Measurements from ENCODE around the gene ATP5F1B. TPM values are rescaled to one million over a fixed set of nuclear protein-coding genes. Genes with fewer than 3 reads are reported as not detected.

The ATP5F1B gene
- total and polyA plus RNA-seq, 9 of the 15 experiments (the other 6 are each of a cell fraction or from before 2014, with no cell fraction given), result 908 to 3,125 (median 1,482) TPM

- TF ChIP-seq ZNF740 (CRISPR knock-in tag; IDR thresholded peaks at IDR 0.05), result 0 out of 2 replicates have a peak, but pooled peaks have one; percentile 26
- TF ChIP-seq ZNF740 (tag; IDR thresholded peaks at IDR 0.05), result 0 out of 4 replicates have a peak, but pooled peaks of 1 of the 2 experiments have one; percentile 20
- TF ChIP-seq, protein P1, sequence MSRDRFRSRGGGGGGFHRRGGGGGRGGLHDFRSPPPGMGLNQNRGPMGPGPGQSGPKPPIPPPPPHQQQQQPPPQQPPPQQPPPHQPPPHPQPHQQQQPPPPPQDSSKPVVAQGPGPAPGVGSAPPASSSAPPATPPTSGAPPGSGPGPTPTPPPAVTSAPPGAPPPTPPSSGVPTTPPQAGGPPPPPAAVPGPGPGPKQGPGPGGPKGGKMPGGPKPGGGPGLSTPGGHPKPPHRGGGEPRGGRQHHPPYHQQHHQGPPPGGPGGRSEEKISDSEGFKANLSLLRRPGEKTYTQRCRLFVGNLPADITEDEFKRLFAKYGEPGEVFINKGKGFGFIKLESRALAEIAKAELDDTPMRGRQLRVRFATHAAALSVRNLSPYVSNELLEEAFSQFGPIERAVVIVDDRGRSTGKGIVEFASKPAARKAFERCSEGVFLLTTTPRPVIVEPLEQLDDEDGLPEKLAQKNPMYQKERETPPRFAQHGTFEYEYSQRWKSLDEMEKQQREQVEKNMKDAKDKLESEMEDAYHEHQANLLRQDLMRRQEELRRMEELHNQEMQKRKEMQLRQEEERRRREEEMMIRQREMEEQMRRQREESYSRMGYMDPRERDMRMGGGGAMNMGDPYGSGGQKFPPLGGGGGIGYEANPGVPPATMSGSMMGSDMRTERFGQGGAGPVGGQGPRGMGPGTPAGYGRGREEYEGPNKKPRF (IDR thresholded peaks at IDR 0.05; ENCODE audit: low read depth, low read length), result no peak
- TF ChIP-seq FOXP1 (CRISPR knock-in tag; IDR thresholded peaks at IDR 0.05), result 0 out of 2 replicates have a peak, but pooled peaks have one; percentile 41
- TF ChIP-seq FOXK1 (CRISPR knock-in tag; IDR thresholded peaks at IDR 0.05; ENCODE audit: borderline replicate concordance), result 0 out of 2 replicates have a peak, but pooled peaks have one; percentile 33
- TF ChIP-seq ETS1 (conservative IDR thresholded peaks at IDR 0.05; ENCODE audit: control insufficient read depth, low read depth, low read length), result no peak
- TF ChIP-seq ZNF324 (CRISPR knock-in tag; IDR thresholded peaks at IDR 0.05), result no peak
- TF ChIP-seq, protein P2, sequence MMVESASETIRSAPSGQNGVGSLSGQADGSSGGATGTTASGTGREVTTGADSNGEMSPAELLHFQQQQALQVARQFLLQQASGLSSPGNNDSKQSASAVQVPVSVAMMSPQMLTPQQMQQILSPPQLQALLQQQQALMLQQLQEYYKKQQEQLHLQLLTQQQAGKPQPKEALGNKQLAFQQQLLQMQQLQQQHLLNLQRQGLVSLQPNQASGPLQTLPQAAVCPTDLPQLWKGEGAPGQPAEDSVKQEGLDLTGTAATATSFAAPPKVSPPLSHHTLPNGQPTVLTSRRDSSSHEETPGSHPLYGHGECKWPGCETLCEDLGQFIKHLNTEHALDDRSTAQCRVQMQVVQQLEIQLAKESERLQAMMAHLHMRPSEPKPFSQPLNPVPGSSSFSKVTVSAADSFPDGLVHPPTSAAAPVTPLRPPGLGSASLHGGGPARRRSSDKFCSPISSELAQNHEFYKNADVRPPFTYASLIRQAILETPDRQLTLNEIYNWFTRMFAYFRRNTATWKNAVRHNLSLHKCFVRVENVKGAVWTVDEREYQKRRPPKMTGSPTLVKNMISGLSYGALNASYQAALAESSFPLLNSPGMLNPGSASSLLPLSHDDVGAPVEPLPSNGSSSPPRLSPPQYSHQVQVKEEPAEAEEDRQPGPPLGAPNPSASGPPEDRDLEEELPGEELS (CRISPR knock-in tag; IDR thresholded peaks at IDR 0.05; ENCODE audit: borderline replicate concordance), result no peak
- TF ChIP-seq NR1H2 (CRISPR knock-in tag; IDR thresholded peaks at IDR 0.05), result no peak
- no peak for TF ChIP-seq PHF20 (IDR thresholded peaks at IDR 0.05; ENCODE audit: partially characterized antibody)
- no peak for TF ChIP-seq RHOXF2B (CRISPR knock-in tag; conservative IDR thresholded peaks at IDR 0.05)
- no peak for TF ChIP-seq NFE2L1 (tag; IDR thresholded peaks at IDR 0.05; ENCODE audit: borderline replicate concordance, low read depth)
- no peak for TF ChIP-seq SETDB1 (IDR thresholded peaks at IDR 0.05; ENCODE audit: low read length)
- no peak for TF ChIP-seq DLX4 (CRISPR knock-in tag; IDR thresholded peaks at IDR 0.05)
- TF ChIP-seq LEF1 (IDR thresholded peaks at IDR 0.05), result 0 out of 2 replicates have a peak, but pooled peaks have one; percentile 31
- 0 out of 2 replicates have a peak, but pooled peaks have one; percentile 2 for TF ChIP-seq SREBF1 (IDR thresholded peaks at IDR 0.05; ENCODE audit: borderline replicate concordance, low read depth, low read length)
- TF ChIP-seq E2F5 (CRISPR knock-in tag; IDR thresholded peaks at IDR 0.05), result no peak
- no peak for TF ChIP-seq ZNF239 (CRISPR knock-in tag; IDR thresholded peaks at IDR 0.05)
- TF ChIP-seq TRIM28 (IDR thresholded peaks at IDR 0.05), result no peak
These were observed 9.7 kb downstream of the ATP5F1B start (continued) for GRCh38 chr12:56635806-56636674.
